Breast epithelium (tissue), 4 donors: ENCODE results near the gene SLC6A9. TPM values are rescaled to one million over a fixed set of nuclear protein-coding genes. Genes with fewer than 3 reads are reported as not detected.

Experiments used
- DNase-seq, 2 donors: peaks; one replicate each; pipeline ENCODE4 v3.0.0-alpha.2; 2019; ENCODE audit warnings: low spot score in 2 of 2
- H3K27ac ChIP-seq, 2 donors: fragments of 200-600 bp; sonication (generic) in 1 of 2; one replicate each; pipeline ENCODE4 v1.5.1; 2016 to 2019; ENCODE audit warnings: mild to moderate bottlenecking in 1 of 2
- H3K27me3 ChIP-seq, 2 donors: fragments of 200-600 bp; sonication (generic) in 1 of 2; one replicate each; pipeline versions ENCODE4 v1.5.1 to v1.6.0; 2017 to 2019; ENCODE audit warnings: control low read depth in 1 of 2, mild to moderate bottlenecking in 1 of 2
- H3K36me3 ChIP-seq: fragments of 200-600 bp; one replicate; pipeline ENCODE4 v1.5.1; 2019
- H3K4me1 ChIP-seq, 2 donors: fragments of 200-600 bp; sonication (generic); one replicate each; pipeline ENCODE4 v1.5.1; 2016 to 2019; ENCODE audit warnings: control low read depth in 1 of 2
- H3K4me3 ChIP-seq, 3 donors: fragments of 200-600 bp; sonication (generic); 1 replicate in 2 of 3; 2 replicates in 1 of 3; pipeline ENCODE4 v1.5.1; 2016 to 2019; ENCODE audit warnings: mild to moderate bottlenecking in 3 of 3, moderate library complexity in 2 of 3
- H3K9me3 ChIP-seq, 2 donors: fragments of 200-600 bp; sonication (generic) in 1 of 2; one replicate each; pipeline ENCODE4 v1.5.1; 2016 to 2019; ENCODE audit warnings: control low read depth in 1 of 2
- POLR2A ChIP-seq: fragments of 450-650 bp; IDR thresholded peaks from one replicate; pipeline ENCODE4 v1.6.1; 2016; ENCODE audit warnings: antibody characterized with exemption, mild to moderate bottlenecking, moderate library complexity
- POLR2AphosphoS5 ChIP-seq, 3 donors: sonication (generic); formaldehyde crosslinking; IDR thresholded peaks; one replicate each; pipeline ENCODE4 v1.6.1; 2017; ENCODE audit warnings: antibody characterized with exemption in 3 of 3
- intact Hi-C: fragments of 100-400 bp; cut with DNase I; formaldehyde crosslinking; loops from one replicate; pipeline ENCODE4 v1.15.1; 2023; ENCODE audit warnings: low total_unique reads
- total RNA-seq, 3 donors: library from RNA; depleted of rRNA; stranded (reverse); fragments of >200 nt; gene quantifications; one replicate each; pipeline ENCODE4 v1.1.0, GENCODE V29; 2016
- TF ChIP-seq, protein P1 (sequence below), 3 donors: fragments of 450-650 bp; IDR thresholded peaks; one replicate each; pipeline ENCODE4 v1.5.1; 2016 to 2017; ENCODE audit warnings: antibody characterized with exemption in 3 of 3, mild to moderate bottlenecking in 3 of 3, moderate library complexity in 3 of 3

SLC6A9 gene
- total RNA-seq, 3 donors from 2014 or later: 0.32 to 5.1 (median 3.9) TPM

DNA sequence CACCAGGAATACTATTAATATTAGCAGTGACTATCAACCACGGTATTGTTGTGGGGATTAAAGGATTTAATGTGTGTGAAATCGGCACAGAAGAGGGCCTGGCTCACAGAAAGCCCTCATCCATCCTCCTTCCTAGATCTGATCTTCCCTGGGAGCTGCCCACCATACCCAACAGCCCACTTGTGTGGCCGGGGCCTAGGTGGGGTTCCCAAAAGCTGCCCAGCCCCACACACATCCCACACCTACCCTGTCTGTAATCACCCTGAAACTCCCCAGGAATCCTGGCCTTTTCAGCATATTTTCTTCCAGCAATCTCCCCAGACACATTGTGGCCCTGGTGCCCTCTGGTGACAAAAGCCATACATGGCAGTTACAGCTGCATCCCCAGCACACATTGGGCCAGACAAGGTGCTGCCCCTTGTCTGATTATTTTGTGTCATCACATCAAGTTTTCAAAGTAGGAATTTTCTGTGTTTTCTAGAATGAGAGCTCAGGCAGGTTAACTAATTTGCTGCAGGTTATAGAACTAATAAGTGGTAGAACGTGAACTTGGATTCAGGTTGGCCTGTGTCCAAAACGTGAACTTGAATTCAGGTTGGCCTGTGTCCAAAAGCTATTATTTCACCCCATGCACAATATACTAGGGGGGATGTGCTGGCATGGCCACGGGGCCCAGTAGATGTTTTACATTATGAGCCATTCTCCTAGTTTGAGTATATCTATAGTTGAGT, 5.3 kb upstream of the SLC6A9 start:
- H3K27ac ChIP-seq: peak overlapping the region in 1 of 2 donors; percentile 62
- H3K4me3 ChIP-seq: no peak overlapping the region
- no peaks in the 10 kb centered on the region for H3K36me3 ChIP-seq
- H3K9me3 ChIP-seq: no peaks in the 10 kb centered on the region
- H3K27me3 ChIP-seq: no peaks in the 10 kb centered on the region
- TF ChIP-seq, protein P1, sequence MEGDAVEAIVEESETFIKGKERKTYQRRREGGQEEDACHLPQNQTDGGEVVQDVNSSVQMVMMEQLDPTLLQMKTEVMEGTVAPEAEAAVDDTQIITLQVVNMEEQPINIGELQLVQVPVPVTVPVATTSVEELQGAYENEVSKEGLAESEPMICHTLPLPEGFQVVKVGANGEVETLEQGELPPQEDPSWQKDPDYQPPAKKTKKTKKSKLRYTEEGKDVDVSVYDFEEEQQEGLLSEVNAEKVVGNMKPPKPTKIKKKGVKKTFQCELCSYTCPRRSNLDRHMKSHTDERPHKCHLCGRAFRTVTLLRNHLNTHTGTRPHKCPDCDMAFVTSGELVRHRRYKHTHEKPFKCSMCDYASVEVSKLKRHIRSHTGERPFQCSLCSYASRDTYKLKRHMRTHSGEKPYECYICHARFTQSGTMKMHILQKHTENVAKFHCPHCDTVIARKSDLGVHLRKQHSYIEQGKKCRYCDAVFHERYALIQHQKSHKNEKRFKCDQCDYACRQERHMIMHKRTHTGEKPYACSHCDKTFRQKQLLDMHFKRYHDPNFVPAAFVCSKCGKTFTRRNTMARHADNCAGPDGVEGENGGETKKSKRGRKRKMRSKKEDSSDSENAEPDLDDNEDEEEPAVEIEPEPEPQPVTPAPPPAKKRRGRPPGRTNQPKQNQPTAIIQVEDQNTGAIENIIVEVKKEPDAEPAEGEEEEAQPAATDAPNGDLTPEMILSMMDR (IDR thresholded peaks at IDR 0.05): peak; percentile 43 to 92 (median 68)
- no peak for TF ChIP-seq POLR2AphosphoS5 (IDR thresholded peaks at IDR 0.05)
- TF ChIP-seq POLR2A: no peak
- intact Hi-C loops: loop anchor here (10.0 kb wide), 1 partner anchor 272 kb away; no protein-coding TSS in a partner anchor
- H3K4me1 ChIP-seq: peaks cover 0 to 10% of the 10 kb centered on the region in 2 donors
- peak in 1 of 2 donors; percentile 70 for DNase-seq

DNA sequence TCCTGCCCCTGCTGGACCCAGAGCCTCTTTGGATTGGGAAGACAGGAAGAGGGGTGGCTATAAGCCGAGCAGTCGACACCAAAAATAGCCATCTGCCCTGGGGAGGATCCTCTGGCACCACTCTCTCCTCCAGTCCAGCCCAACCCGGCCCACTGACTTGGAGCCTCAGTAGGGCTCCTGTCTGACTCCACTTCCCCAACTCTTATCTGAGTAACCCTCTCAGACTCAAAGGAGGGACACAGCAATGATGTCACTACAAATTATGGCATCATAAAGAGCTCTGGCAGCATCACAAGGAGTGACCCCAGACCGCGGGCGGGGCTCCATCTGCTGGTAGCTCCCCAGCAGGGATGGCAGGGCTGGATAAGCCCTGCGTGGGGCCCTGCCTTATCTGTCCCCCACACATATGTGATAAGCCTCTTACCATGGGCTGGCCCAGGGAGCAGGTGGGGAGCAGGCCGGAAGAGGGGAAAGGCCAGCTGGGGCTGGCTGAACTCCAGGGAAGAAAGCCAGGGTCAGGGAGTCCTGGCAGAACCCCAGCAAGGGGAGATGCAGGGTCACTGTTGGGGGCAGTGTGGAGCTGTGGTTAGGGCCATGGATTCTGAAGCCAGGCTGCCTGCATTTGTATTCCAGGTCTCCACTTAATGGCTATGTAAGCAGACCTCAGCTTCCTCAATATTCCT, 4.6 kb upstream of the SLC6A9 start:
- Histone ChIP-seq H3K4me3 (no peak overlapping the region), H3K27ac (peak overlapping the region in 1 of 2 donors; percentile 62), H3K9me3 (no peaks in the 10 kb centered on the region), H3K27me3 (no peaks in the 10 kb centered on the region), H3K36me3 (no peaks in the 10 kb centered on the region), H3K4me1 (peaks cover 0 to 12% of the 10 kb centered on the region in 2 donors)
- DNase-seq: no peak
- TF ChIP-seq, protein P1 (IDR thresholded peaks at IDR 0.05): no peak
- TF ChIP-seq POLR2A (no peak), POLR2AphosphoS5 (IDR thresholded peaks at IDR 0.05) (no peak)
- intact Hi-C loops: loop anchor here (10.0 kb wide), 1 partner anchor 271 kb away; no protein-coding TSS in a partner anchor

DNA sequence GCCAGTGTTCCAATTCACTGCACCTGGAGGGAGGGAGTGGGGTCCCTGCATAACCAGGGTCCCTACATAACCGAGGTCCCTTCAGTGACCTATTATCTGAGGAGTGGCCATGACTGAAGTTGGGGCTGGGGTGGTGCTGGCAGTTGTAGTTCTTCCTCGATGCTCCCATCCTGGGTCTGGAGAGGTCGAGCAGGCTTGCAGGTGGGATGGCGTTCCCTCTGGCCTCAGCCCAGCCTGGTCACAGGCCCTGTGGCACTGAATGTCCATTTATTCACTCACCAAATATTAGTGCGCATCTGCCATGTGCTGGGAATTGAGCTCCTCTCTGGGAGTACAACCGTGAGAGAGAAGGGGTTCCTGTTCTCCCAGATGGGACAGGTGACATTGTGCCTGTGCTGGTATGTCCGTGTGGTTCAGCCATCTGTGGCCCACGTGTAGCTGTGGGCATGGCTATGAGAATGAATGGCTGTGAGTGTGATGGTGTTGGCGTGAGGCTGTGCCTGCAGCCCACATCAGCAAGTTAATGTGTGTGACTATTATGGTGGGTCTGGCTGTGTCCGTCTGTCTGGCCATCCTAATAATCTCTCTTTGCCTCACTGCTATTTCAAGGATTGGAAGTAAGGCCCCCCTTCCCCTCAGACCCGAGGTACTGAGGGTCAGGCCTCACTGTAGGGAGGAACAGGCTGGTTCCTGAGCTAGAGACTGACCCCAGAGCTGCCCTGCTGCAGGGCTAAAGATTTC, 3.9 kb upstream of the SLC6A9 start:
- no peaks in the 10 kb centered on the region for H3K36me3 ChIP-seq
- H3K27me3 ChIP-seq: no peaks in the 10 kb centered on the region
- H3K4me3 ChIP-seq: no peak overlapping the region
- peak overlapping the region in 1 of 2 donors; percentile 62 for H3K27ac ChIP-seq
- no peak for DNase-seq
- intact Hi-C loops: loop anchor here (10.0 kb wide), 1 partner anchor 270 kb away; no protein-coding TSS in a partner anchor
- TF ChIP-seq POLR2AphosphoS5 (IDR thresholded peaks at IDR 0.05) (no peak), POLR2A (no peak)
- TF ChIP-seq, protein P1 (IDR thresholded peaks at IDR 0.05): no peak
- H3K4me1 ChIP-seq: peaks cover 0 to 12% of the 10 kb centered on the region in 2 donors
- no peaks in the 10 kb centered on the region for H3K9me3 ChIP-seq

DNA sequence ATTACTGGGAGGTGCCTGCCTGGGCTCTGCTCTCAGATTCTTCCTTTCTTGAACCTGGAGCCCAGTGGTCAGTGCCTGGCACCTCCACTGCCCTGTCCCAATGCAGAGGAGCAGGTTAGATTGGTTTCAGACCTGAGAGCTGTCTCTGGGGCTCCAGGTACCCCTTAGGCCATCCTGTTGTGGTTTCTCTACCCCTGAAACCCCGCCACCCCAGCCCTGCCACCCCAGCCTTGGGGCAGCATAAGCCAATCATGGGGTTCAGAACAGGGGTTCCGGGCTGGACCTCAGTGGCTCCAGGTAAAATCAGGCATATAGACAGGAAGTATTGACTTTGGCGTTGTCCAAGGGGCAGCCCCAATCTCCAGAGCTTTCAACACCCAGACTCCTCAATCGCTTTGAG, 3.2 kb upstream of the SLC6A9 start:
- no peak for DNase-seq
- Histone ChIP-seq H3K4me1 (peaks cover 0 to 12% of the 10 kb centered on the region in 2 donors), H3K36me3 (no peaks in the 10 kb centered on the region), H3K27me3 (no peaks in the 10 kb centered on the region), H3K9me3 (no peaks in the 10 kb centered on the region), H3K27ac (peak overlapping the region in 1 of 2 donors; percentile 62), H3K4me3 (no peak overlapping the region)
- TF ChIP-seq, protein P1 (IDR thresholded peaks at IDR 0.05): no peak
- TF ChIP-seq POLR2A: no peak
- no peak for TF ChIP-seq POLR2AphosphoS5 (IDR thresholded peaks at IDR 0.05)
- intact Hi-C loops: loop anchor here (10.0 kb wide), 1 partner anchor 270 kb away; no protein-coding TSS in a partner anchor
